Transverse colon (tissue), 3 donors: ENCODE measurements around the gene UBE2E2.

Source experiments
- CTCF ChIP-seq, 5 experiments: fragments of 200-600 bp in 3 of 5; fragments of 450-650 bp in 2 of 5; sonication (generic) in 3 of 5; IDR thresholded peaks; 1 replicate in 2 of 5; 2 replicates in 3 of 5; pipeline ENCODE4 v1.5.1; 2016 to 2017; ENCODE audit warnings: antibody characterized with exemption in 5 of 5, inconsistent platforms in 3 of 5, mild to moderate bottlenecking in 2 of 5, moderate library complexity in 1 of 5
- EP300 ChIP-seq: sonication (generic); formaldehyde crosslinking; IDR thresholded peaks from one replicate; pipeline ENCODE4 v1.6.1; 2017; ENCODE audit warnings: antibody characterized with exemption, low read depth
- POLR2A ChIP-seq: fragments of 450-650 bp; IDR thresholded peaks from one replicate; pipeline ENCODE4 v1.6.1; 2016; ENCODE audit warnings: antibody characterized with exemption, mild to moderate bottlenecking, moderate library complexity

- no peak for TF ChIP-seq CTCF (IDR thresholded peaks at IDR 0.05)
- no peak for TF ChIP-seq POLR2A
- no peak for TF ChIP-seq EP300
Observed at GRCh38 chr3:23219117-23219516, 16.0 kb downstream of the UBE2E2 start.
